CD4-positive, alpha-beta T cell treated with Interleukin-15 for 4 hours (primary cell): ENCODE measurements around the gene NEUROD6.

Experiments
- DNase-seq: peaks from one replicate; pipeline ENCODE4 v3.0.0-alpha.2; 2020; ENCODE audit warnings: low spot score

NEUROD6 gene

DNA sequence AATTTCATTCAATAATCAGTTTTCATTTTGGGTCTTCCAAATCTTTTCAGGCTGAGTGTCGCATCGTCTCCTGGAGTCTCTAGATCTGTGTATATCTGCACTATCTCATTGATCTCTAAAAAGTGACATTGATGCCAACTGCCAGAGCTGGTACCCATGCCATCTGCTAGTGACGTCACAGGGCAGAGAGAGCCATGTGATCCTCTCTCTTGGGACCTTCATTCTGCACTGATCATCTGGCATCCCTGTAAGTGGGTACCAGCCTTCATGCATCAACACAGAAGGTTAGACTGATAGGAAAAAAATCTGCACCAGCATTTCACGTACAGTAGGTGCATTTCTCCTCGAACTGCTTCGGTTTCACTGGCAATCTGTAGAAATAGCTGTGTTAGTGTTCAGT lies at the start of gene NEUROD6:
NEUROD6 (minus strand) TSS at position 124 of the 400 bp plus-strand sequence. CDS start 1,458 bp downstream, outside the sequence.
- no peak for DNase-seq

DNA sequence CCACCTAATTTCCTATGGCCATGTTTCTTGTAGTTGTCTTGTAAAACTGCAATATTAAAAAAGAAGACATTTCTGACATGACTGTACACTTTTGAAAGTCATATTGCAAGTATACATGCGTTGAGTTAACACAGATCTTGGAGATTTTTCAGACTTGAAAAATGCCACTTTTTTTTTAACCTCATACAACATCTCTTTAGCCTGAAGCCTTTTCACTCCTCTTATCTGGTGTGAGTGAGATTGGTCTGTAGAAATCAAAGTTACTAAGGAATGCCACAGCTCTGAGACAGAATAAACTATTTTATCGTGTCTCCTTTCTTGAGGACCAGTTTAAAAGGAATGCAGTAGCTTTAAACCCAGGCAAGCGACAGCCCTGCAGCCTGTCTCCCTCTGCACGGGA lies 43.9 kb upstream of the NEUROD6 start:
- no peak for DNase-seq

DNA sequence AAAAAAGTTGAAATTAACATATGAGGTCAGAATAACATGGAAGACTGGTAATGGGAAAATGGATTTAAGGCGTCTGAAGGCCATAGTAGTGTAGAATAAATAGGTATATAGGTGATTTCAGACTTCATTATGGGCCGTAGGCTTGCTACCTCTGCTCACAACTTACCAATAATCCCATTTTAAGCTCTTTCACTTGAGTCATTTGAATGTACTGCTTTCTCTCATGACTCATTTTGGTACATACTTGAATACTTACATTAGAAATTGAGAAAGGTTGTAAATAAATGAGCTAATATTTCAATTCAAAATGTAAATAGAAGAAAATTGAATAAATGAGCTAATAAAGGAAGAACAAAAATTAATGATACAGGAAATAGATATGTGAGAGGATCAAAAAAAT lies 42.2 kb upstream of the NEUROD6 start:
- DNase-seq: no peak

DNA sequence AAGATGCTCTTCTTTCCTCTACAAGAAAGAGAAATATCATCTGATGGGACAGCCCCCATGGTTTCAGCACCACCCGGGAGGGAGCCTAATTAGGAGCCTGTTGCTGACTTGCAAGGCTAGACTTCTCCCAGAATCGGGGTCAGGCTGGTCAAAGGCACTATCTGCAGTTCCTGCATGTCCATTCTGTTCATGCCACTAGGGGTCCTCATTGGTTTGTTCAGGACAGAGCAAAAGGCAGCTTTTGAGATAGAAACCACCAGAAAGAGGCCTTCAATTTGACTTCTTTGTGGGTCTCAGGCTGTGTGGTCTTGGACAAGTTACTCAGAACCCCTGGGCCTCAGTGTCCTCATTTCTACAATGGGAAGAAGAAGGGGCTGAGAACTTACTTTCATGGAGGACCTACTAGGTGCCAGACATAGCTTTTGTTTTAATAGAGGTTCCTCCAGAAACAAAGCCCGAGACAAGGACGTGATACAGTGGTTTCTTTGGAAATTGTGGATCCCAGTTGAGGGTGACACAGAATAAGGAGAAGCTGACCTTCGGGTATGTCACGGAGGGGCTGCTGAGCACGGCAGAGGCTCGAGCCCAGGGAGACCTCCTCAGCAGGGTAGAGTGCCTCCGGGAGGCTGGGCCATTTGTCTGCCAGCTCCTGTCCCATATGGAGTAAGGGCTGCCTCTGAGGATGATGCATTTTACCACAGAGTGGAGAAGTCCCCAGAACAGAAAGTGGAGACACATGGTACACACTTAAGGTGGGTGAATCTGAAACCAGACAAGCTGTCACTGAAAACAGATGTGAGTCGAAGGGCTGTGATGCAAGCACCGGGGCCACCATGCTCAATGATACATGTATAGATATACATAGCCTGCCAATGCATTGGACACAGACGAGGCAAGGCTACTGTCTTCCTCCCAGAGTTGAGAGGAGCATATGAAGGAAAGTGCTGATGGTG lies 33.1 kb upstream of the NEUROD6 start:
- no peak for DNase-seq

DNA sequence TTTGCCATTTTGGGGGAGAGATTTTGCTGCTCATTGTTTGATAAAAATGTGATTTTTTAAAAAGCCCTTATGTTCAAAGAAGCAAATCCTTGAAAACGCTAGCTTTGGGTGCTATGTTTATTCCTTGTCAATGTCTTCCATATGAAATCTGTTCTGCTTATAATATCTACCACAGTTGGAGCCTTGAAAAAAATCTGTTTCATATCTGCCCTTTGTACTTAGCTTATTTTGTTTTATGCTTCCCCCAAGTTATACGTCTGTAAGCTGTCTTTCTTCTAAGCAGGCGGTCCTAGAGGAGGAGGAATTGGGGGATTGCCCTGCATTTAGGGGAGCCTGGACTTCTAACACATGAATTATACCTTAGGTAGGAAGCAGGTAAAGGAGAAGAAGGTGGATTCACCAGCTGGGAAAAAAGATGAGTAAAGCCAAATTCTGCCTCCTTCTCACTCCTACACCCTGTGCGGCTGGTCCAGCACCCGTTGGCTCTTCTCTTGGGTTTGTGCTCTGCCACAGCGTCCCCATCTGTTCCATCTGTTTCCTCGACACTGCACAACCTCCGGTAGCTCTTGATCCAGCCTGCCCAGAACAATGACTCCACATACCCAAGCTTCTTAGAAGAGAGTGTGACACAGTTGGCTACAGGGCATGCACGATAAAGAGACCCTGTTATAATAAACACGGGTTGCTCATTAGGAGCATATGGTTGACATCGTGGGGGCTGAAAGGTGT lies 31.9 kb upstream of the NEUROD6 start:
- no peak for DNase-seq

DNA sequence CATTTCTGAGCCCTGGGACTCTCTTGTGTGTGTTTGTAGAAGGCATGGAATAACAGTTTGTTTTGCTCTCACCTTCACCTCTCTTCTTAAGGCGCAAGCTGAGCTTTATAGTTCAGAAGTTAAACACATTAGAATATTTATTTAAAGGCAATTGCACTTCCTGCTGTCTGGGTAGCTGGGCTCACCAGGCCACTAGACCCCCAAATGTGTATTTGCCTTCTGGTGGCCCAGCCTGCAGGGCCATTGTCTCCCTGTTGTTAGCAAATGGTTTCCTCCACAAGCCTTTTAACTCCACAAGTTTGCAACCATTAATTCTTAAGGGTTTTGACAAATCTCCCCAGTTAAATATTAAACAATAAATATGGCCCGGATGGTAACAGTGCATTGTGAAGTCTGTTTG lies 31.1 kb upstream of the NEUROD6 start:
- DNase-seq: no peak

DNA sequence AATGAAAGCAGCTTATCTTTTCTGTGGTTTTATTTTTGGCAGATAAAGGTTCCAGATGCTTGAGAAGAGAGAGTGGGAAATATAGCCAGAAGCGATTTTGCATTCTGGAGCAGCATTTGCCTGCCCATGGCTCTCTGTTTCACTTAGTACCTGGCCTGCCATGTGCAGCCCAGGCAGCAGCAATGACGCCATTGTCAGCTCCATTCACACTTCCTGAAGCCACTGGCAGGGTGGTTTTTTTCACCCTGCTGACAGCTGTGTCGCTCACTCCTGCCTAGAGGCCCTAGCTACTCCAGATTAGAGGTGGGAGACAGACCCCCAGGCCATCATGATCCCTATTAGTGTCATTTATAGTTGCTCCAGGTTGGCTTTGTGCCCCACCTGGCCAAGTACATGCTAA lies 30.1 kb upstream of the NEUROD6 start:
- DNase-seq: no peak

DNA sequence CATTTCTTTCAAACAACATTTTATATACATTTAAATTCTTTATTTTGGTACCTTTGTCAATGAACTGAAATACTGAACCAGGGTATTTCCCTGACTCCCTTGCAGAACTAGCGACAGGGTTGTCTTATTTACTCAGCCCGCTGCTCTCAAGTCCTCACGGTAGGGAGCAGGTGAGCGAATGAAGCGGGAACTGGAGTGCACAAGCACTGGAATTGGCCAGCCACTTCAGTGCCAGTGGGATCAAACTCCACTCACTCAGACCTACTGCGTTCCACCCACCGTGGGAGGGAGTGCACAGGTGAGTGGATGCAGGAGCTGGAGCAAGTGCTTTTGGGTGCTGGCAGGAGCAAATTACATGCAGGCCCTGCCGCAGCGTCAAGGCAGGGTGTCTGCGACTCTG lies 28.1 kb upstream of the NEUROD6 start:
- no peak for DNase-seq

DNA sequence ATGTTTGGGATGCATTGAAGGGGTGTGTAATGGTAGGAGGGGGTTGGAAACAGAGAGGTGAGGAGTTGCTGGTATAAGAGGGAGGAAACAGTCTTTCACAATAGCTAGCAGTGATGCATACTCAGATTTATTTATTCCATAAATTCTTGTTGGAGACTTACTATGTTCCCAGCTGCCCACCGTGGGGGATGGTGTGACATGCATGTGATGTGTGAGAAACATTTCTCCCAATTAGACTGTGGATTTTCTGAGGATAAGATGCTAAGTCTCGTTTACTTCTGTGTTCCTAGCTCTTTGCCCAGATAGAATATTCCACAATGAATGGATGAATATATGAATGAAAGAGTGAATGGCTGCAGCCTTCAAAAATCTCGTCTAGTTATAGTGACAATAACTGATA lies 23.0 kb upstream of the NEUROD6 start:
- no peak for DNase-seq

DNA sequence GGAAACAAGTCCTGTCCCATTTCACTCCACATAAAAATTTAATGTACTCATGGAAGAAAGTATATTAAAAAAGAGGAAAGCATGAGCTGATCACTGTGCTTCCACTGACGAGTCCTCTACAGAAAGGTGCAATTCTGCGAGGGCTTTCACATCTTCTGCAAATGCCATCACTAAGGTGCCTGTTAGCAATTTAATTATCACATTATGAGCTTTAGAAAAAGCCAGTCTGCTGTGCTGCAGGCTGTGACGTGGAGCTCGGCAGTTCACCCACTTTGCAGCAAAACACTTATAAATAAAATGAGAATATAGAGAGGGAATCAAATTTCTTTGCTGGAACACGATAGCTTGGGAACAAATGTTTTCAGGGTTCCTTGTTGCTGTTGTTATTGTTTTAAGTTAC lies 22.5 kb upstream of the NEUROD6 start:
- DNase-seq: no peak

DNA sequence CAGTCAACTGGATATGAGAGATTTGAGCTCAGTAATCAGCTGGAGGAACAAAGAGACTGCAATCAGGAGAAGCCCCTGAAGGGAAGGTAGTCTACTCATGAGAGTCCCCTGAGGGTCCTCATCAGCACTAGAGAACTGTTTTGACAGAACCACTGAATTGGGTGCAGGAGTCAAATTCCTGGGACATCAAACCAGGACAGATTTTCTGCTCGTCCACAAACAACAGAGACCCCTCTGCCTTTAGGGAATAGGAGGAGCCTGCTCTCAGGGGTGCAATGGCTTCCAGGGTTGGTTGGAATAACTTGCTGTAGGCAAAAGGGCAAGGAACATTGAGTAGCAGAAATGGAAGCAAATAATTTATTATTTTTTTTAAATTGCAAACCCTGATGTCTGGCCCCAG lies 21.9 kb upstream of the NEUROD6 start:
- no peak for DNase-seq

DNA sequence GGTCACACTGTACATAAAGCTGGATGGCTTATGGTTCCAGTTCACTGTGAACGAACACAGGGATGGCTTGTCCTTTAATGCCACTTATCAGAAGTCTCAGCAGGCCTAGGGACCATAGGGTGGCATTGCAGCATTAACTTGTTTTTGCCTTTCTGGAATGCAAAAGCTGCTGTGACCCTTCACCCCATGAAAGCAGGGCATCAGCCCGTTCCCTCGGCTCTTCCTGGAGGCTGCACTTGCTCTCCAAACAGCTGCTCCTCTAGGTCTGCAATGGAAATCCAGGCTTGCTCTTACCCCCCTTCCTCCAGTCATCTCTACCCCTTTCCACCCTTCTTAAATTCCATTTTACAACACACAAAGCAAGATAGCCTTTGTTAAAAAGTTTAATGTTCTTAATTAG lies 17.9 kb upstream of the NEUROD6 start:
- DNase-seq: no peak

DNA sequence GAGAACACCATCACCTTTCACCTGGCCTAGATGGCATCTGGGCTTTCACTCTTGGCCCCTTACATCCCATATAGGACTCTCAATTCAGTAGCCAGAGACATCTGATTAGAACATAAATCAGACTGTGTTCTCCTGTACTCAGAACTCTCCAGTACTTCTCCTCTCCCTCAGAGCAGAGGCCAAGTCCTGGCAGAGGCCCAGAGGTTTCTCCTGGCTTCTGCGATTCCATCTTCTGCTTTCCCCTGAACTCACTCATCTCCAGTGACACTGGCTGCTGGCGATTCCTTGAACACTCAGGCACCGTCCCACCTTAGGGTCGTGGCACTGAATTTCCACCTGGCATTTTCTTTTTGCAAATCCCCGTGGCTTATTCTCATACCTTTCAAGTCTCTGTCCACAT lies 4.9 kb upstream of the NEUROD6 start:
- DNase-seq: no peak

DNA sequence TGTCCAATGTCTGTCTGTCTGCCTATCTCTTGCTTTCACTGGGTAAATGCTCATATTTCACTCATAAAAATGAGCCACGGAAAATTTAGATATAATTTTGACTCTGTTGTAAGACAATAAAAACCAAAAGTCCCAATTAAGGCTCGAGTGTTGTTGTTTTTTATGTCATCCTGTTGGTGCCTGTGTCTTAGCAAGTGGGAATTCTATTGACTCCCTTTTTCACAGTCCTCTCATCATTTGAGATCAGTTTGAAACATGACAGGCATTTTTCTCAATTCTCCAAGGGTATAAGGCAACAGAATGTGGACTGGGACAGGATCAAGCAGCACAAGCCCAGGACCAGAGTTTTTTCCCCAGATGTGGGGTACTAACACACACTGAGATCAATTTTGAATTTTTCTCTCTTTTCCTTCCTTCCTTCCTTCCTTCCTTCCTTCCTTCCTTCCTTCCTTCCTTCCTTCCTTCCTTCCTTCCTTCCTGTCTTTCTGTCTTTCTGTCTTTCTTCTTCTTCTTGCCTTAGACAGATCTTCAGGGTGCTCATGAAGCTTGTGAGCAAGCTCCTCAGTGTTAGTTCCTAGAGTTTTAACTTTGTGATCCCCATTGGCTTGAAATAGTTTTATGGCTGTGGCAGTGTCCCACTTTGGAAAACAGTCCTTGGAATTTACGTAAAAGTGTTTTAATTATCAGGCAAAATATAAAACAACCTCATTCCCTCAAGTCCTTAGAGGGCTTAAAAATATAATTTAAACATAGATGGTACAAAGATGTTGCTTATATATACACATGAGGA lies 3.2 kb upstream of the NEUROD6 start:
- DNase-seq: no peak

DNA sequence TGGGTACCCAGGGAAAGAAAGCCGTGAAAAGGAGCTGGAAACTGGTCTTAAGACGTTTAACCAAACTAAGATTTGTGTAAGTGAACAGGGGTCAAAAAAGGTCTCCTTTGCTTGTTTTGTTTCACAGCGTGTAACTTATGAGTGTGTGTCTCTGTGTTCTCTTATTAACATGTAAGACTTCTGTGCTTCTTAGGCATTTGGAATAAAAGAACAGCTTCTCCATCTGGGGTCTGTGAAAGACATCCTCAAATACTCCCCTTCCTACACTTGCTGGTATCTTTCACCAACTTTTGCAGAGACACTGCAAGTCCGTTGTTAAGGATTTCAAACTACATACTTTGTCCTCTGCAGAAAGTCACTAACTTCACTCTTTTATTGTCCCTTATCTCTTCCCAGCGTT lies 615 bp upstream of the NEUROD6 start:
- DNase-seq: no peak

DNA sequence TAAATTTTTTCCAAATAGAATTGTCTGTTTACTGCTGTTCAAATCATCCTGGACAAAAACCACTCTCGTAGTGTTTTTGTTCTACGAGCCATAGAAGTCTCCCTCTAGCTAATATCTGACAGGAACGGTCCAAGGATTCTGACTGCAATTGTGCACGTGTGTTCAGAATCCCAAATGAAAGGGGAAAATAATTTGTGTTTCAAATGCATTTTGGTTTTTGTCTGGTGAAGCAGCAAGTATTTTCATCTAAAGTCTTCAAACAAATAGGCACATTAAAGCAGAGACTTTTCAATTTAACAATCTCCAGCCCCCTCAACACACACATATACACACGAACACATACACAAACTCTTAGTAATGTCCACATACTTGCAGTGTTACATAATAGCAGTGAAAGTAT lies 475 bp downstream of the NEUROD6 start:
- no peak for DNase-seq

DNA sequence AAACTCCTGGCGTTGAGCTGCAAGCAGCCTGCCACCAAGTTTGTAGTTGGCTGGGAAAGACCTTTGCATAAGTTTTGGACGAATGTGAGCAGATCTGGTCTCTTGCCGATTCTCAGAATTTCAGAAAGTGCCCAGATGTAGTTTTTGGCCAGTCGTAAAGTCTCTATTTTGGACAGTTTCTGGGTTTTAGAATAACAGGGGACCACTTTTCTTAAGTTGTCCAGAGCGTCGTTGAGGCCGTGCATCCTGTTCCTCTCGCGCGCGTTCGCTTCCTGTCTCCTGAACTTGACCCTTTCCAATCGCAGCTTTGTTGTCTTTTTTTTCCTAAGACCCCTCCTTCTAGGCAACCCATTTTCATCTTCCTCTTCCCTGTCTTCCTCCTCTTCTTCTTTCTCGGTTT lies 1.8 kb downstream of the NEUROD6 start:
- DNase-seq: no peak

DNA sequence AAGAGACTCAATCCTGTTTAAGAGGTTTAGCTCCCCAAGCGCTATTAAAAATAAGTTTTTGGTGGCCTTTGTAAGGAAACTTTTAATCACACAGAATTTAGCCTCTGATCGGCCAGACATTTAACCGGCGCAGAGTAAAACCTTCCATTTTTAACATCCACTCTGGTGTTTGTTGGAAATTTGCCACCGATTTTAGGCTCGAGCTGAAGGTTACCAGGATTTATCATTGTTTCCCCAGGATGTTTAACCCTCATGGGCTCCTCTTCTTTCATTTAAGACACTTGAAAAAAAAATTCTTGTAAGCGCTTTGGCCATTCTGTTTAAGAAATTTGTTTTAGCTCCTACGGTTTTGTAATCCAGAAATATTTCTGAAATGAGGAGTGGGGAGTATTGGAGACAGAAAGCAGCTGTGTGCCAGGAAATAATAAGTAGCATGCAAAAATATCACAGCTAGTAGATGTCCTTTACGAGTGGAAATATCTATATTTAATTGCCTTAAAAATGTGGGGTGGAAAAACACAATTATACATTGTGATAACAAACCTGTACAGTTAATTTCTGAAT lies 3.4 kb downstream of the NEUROD6 start:
- DNase-seq: no peak

DNA sequence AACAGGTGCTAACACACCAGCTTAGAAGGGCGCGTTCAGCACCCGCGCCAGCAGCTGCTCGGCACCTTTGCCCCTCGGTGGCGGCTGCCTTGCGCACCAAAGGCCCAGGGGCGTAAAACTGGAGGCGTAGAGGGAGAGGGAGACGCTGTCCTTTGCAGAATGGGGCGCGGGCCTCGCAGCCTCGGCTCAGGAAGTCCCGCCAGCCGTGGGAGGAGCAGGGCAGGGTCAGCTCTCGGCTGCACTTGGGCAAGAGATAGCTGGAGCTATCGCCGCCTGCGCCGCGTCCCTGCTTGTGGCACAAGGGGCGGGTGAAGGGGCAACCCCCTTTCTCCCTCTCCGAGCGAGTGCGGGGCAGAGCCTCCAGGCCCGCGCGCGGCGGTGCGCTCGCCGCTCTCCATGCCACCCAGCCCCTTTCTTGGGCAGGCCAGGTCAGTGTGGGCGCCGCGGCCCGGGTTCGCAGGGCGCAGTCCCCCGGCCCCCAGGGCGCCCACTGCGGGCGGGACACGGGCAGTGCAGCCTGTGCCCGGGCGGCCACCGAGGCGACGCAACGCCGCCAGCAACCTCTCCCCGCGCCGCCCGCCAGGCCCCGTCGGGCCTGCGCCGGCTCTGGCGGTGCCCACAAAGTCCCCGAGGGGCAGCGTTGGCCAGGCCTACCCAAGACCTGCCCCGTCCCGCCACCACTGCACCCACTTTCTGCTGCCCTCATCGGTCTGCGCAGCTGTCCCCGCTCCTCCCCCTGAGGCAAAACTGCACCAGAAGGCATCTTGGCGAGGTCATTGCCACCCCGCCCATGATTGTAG lies 4.1 kb downstream of the NEUROD6 start:
- DNase-seq: no peak

DNA sequence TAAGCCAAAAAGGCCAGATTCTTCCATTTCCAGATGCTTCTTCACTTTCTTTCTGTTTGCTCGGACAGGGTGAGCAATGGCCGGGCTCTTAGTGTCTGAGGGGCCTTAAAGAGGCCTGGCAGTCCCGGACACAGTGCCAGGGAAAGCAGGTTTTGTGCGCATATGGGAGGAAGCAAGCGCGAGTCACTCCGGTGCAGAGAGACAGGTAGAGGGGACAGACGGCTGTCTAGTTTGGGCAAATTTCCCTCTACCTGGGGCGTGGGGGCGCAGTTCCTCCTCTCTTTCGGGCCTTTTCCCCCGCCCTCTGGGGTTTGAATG lies 4.7 kb downstream of the NEUROD6 start:
- no peak for DNase-seq

DNA sequence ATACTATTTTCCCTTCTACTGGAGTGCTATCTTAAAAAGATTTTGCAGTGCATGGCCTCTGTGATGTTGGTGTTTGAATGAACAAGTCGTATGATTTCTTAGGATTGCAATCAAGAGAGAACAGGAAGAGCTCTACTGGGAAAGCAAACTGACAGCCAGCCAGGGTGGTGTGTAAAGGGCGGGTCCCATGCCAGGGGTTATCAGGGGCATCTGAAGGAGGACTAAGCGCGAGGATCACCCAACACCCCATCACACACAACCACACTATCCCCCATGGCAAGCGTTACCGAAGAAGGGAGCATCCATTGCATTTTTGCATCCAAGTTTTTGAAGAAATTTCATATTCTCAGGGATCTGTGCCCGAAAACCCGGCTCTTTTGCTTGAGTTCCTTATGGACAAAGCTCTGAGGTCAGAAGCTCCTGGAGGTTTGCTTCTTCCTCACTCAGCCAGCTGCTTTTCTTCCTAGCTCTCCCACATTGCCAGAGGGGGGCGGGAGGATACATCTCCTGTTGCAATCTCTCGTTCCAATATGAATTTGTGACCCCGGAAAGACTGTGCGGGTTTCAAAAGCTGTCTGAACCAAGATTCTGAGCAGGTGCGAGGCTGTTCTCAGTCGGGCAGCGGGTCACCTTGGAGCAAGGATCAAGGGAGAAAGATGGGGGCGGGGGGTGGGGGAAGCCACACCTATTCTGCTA lies 5.2 kb downstream of the NEUROD6 start:
- no peak for DNase-seq
